ENCODE results near the gene LRRC8A. TPM values are rescaled to one million over a fixed set of nuclear protein-coding genes. Genes with fewer than 3 reads are reported as not detected.

LRRC8A gene
- total and polyA plus RNA-seq, 2 of the 4 experiments (the other 2 are of a cell fraction): 42.8 to 60.9 TPM

- Histone ChIP-seq H3K36me3 (ENCODE audit: control insufficient read depth, insufficient read depth, low read length) (peaks cover 40% of the 10 kb centered on the region), H3K18ac (ENCODE audit: low read depth, low read length) (peak overlapping the region; percentile 73), H2BK15ac (ENCODE audit: low read depth, low read length) (peak overlapping the region; percentile 72; the same call in 1 of the 3 replicates), H3K79me1 (ENCODE audit: low read depth in 1 of 2, low read length in 2 of 2) (peaks cover 30 to 73% of the 10 kb centered on the region in 2 experiments), H2BK5ac (ENCODE audit: low read depth, low read length, poor library complexity, severe bottlenecking) (peak overlapping the region; percentile 90), H4K5ac (ENCODE audit: low read depth, low read length) (peak overlapping the region; percentile 86), H3K4ac (ENCODE audit: low read depth, low read length) (peak overlapping the region; percentile 87), H2BK120ac (ENCODE audit: low read depth, low read length) (peak overlapping the region; percentile 64), H4K91ac (ENCODE audit: insufficient read depth, low read depth, low read length) (peak overlapping the region; percentile 83), H3K4me3 (ENCODE audit: insufficient read depth, low read depth, low read length) (no peak overlapping the region), H2AFZ (replicated peaks; ENCODE audit: low read length, poor library complexity) (peak overlapping the region; percentile 1), H3K9me1 (ENCODE audit: insufficient read depth, low read length) (peaks cover 26% of the 10 kb centered on the region), H3K27ac (ENCODE audit: insufficient read depth, low read length) (peak overlapping the region; percentile 91), H2BK20ac (ENCODE audit: low read depth, low read length) (peak overlapping the region; percentile 77; the same call in 1 of the 2 replicates), H3K14ac (replicated peaks; ENCODE audit: low read depth, low read length) (peak overlapping the region; percentile 77), H2AK5ac (ENCODE audit: low read depth, low read length) (peak overlapping the region; percentile 88), H3K23ac (ENCODE audit: low read depth, low read length) (peak overlapping the region; percentile 64), H3K56ac (ENCODE audit: extremely low read depth, insufficient read depth, low read length) (no peak overlapping the region), H3K27me3 (ENCODE audit: control insufficient read depth, insufficient read depth, low read length) (no peaks in the 10 kb centered on the region), H2AK9ac (replicated peaks; ENCODE audit: low read depth, low read length, poor library complexity) (peak overlapping the region; percentile 98), H3K9ac (ENCODE audit: low read depth, low read length) (no peak overlapping the region), H4K8ac (ENCODE audit: low read depth in 2 of 2, low read length in 2 of 2) (peak overlapping the region; percentile 64 to 71), H3K4me2 (ENCODE audit: low read depth, low read length) (peak overlapping the region; percentile 37), H3K9me3 (ENCODE audit: control insufficient read depth, insufficient read depth, low read length) (no peaks in the 10 kb centered on the region), H4K20me1 (ENCODE audit: insufficient read depth, low read length) (peaks cover 11% of the 10 kb centered on the region; the same call in 1 of the 2 replicates), H3K4me1 (ENCODE audit: control insufficient read depth, insufficient read depth, low read length) (peaks cover 26% of the 10 kb centered on the region)
- no peak for DNase-seq
- in situ Hi-C loops (cut with MboI; ENCODE audit: low sequenced_read_pairs) (no loop called here), dilution Hi-C loops (cut with HindIII; ENCODE audit: low sequenced_read_pairs, unreplicated experiment) (no loop called here), intact Hi-C loops (cut with micrococcal nuclease) (no loop called here)
- peak; percentile 5; the same call in 1 of the 2 replicates for ATAC-seq (ENCODE audit: low read depth)
- CTCF ChIA-PET: interaction anchor here (0.6 kb wide), 1 partner anchor 30 kb away, joined by 5 read pairs; no protein-coding TSS in a partner anchor
- POLR2A ChIA-PET (ENCODE audit: unreplicated experiment): no interaction called here
- WGBS, 2 experiments (ENCODE audit: extremely low coverage in 2 of 2, insufficient read length in 1 of 2): 80% methylated on average over 1 of the region's 8 CpGs; no CpG with 5 or more reads in 1 of the 2 experiments
- TF ChIP-seq CEBPB (IDR thresholded peaks at IDR 0.05; ENCODE audit: low read depth, low read length) (peak; percentile 17; the same call in 1 of the 2 replicates), MXI1 (IDR thresholded peaks at IDR 0.05; ENCODE audit: borderline replicate concordance, low read depth, low read length) (no peak; the same call in 1 of the 2 replicates), RFX5 (IDR thresholded peaks at IDR 0.05; ENCODE audit: low read depth, low read length) (no peak), FOS (IDR thresholded peaks at IDR 0.05; ENCODE audit: low read depth, low read length) (no peak), BHLHE40 (IDR thresholded peaks at IDR 0.05; ENCODE audit: low read depth, low read length) (no peak)
- no TSS peak for BruUV-seq (replicated peaks)
These were observed 11.4 kb downstream of the LRRC8A start for GRCh38 chr9:128893354-128893753.
